Measurements from ENCODE around the gene SETDB2. TPM values are rescaled to one million over a fixed set of nuclear protein-coding genes. Genes with fewer than 3 reads are reported as not detected.

SETDB2 gene
- total RNA-seq, 1 donor from 2014 or later: 7.7 TPM

DNA sequence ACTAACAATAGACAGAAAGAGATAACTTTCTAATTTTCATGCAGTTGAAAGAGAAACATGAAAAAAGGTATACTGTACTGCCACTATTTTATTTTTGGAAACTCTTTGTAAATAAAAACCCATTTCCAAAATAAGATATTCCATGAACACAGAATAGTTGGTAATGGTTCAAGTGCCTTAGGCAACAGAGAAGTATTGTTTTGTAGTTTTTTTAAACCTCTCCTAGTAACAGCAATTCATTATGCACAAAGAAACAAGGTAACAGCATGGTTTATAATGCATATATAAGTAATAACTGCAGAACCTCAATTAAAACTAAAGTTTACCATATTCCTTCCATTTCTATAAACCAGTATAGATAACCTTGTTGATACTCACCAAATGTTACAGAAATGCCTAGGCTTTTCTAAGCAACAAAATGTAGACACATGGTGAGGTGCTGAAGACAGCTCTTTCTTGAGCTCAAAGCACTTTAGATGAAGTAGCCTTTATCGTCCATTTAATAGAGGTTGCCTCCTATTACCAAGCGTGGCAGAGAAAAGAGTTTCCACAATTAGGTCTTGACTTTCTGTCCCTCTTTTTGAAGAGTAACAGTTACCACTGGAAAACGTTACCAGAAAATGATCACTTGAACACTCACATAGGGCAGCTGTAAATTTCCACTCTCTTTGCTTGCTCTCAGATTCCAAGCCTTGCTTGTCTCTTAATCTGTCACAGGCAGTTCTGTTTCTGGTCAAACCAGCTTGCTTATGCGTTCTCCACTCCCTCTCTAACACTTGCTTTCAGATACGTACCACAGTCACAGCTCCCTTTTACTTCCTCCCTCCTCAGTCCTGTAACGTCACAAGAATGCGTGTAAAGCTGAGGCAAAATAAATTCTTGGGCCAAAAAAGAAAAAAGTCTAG is 43.1 kb upstream of the SETDB2 start:
- no peak overlapping the region for H3K4me3 Mint-ChIP-seq (ENCODE audit: unreplicated experiment)
- H3K4me1 Mint-ChIP-seq (ENCODE audit: low read depth, unreplicated experiment): no peaks in the 10 kb centered on the region
- H3K9me3 Mint-ChIP-seq (ENCODE audit: unreplicated experiment): no peaks in the 10 kb centered on the region
- H3K27ac Mint-ChIP-seq (ENCODE audit: unreplicated experiment): no peak overlapping the region
- DNase-seq: no peak
- H3K27me3 Mint-ChIP-seq (ENCODE audit: unreplicated experiment): no peaks in the 10 kb centered on the region
- peaks cover 17% of the 10 kb centered on the region for H3K36me3 Mint-ChIP-seq (ENCODE audit: unreplicated experiment)
- TF ChIP-seq, protein P1, sequence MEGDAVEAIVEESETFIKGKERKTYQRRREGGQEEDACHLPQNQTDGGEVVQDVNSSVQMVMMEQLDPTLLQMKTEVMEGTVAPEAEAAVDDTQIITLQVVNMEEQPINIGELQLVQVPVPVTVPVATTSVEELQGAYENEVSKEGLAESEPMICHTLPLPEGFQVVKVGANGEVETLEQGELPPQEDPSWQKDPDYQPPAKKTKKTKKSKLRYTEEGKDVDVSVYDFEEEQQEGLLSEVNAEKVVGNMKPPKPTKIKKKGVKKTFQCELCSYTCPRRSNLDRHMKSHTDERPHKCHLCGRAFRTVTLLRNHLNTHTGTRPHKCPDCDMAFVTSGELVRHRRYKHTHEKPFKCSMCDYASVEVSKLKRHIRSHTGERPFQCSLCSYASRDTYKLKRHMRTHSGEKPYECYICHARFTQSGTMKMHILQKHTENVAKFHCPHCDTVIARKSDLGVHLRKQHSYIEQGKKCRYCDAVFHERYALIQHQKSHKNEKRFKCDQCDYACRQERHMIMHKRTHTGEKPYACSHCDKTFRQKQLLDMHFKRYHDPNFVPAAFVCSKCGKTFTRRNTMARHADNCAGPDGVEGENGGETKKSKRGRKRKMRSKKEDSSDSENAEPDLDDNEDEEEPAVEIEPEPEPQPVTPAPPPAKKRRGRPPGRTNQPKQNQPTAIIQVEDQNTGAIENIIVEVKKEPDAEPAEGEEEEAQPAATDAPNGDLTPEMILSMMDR (IDR thresholded peaks at IDR 0.05; ENCODE audit: partially characterized antibody, unreplicated experiment): no peak

GRCh38 chr13:49403996-49404702 is 39.9 kb upstream of the SETDB2 start:
- no peak overlapping the region for H3K4me3 Mint-ChIP-seq (ENCODE audit: unreplicated experiment)
- DNase-seq: no peak
- no peaks in the 10 kb centered on the region for H3K27me3 Mint-ChIP-seq (ENCODE audit: unreplicated experiment)
- peaks cover 17% of the 10 kb centered on the region for H3K36me3 Mint-ChIP-seq (ENCODE audit: unreplicated experiment)
- H3K4me1 Mint-ChIP-seq (ENCODE audit: low read depth, unreplicated experiment): no peaks in the 10 kb centered on the region
- H3K27ac Mint-ChIP-seq (ENCODE audit: unreplicated experiment): no peak overlapping the region
- H3K9me3 Mint-ChIP-seq (ENCODE audit: unreplicated experiment): peaks cover 1% of the 10 kb centered on the region
- TF ChIP-seq, protein P1 (IDR thresholded peaks at IDR 0.05; ENCODE audit: partially characterized antibody, unreplicated experiment): no peak

- DNase-seq: no peak
- Mint-ChIP-seq H3K4me1 (ENCODE audit: low read depth, unreplicated experiment) (no peaks in the 10 kb centered on the region), H3K9me3 (ENCODE audit: unreplicated experiment) (peaks cover 1% of the 10 kb centered on the region), H3K36me3 (ENCODE audit: unreplicated experiment) (peaks cover 17% of the 10 kb centered on the region), H3K27ac (ENCODE audit: unreplicated experiment) (no peak overlapping the region), H3K27me3 (ENCODE audit: unreplicated experiment) (no peaks in the 10 kb centered on the region), H3K4me3 (ENCODE audit: unreplicated experiment) (no peak overlapping the region)
- TF ChIP-seq, protein P1 (IDR thresholded peaks at IDR 0.05; ENCODE audit: partially characterized antibody, unreplicated experiment): no peak
These were observed 39.4 kb upstream of the SETDB2 start for GRCh38 chr13:49404703-49405020.

- H3K36me3 Mint-ChIP-seq (ENCODE audit: unreplicated experiment): peaks cover 17% of the 10 kb centered on the region
- no peak for DNase-seq
- TF ChIP-seq, protein P1 (IDR thresholded peaks at IDR 0.05; ENCODE audit: partially characterized antibody, unreplicated experiment): no peak
- no peak overlapping the region for H3K27ac Mint-ChIP-seq (ENCODE audit: unreplicated experiment)
- H3K27me3 Mint-ChIP-seq (ENCODE audit: unreplicated experiment): no peaks in the 10 kb centered on the region
- H3K9me3 Mint-ChIP-seq (ENCODE audit: unreplicated experiment): peaks cover 1% of the 10 kb centered on the region
- H3K4me3 Mint-ChIP-seq (ENCODE audit: unreplicated experiment): no peak overlapping the region
- H3K4me1 Mint-ChIP-seq (ENCODE audit: low read depth, unreplicated experiment): no peaks in the 10 kb centered on the region
These were observed 37.0 kb upstream of the SETDB2 start for GRCh38 chr13:49407068-49407467.

- no peaks in the 10 kb centered on the region for H3K27me3 Mint-ChIP-seq (ENCODE audit: unreplicated experiment)
- peaks cover 1% of the 10 kb centered on the region for H3K9me3 Mint-ChIP-seq (ENCODE audit: unreplicated experiment)
- H3K4me1 Mint-ChIP-seq (ENCODE audit: low read depth, unreplicated experiment): no peaks in the 10 kb centered on the region
- DNase-seq: no peak
- no peak overlapping the region for H3K27ac Mint-ChIP-seq (ENCODE audit: unreplicated experiment)
- TF ChIP-seq, protein P1 (IDR thresholded peaks at IDR 0.05; ENCODE audit: partially characterized antibody, unreplicated experiment): no peak
- H3K4me3 Mint-ChIP-seq (ENCODE audit: unreplicated experiment): no peak overlapping the region
- peaks cover 17% of the 10 kb centered on the region for H3K36me3 Mint-ChIP-seq (ENCODE audit: unreplicated experiment)
These were observed 36.1 kb upstream of the SETDB2 start for GRCh38 chr13:49407936-49408335.

Measured in glutamatergic neuron (in vitro differentiated cells).